ENCODE results near the gene TRAPPC2.

Gene TRAPPC2

DNA sequence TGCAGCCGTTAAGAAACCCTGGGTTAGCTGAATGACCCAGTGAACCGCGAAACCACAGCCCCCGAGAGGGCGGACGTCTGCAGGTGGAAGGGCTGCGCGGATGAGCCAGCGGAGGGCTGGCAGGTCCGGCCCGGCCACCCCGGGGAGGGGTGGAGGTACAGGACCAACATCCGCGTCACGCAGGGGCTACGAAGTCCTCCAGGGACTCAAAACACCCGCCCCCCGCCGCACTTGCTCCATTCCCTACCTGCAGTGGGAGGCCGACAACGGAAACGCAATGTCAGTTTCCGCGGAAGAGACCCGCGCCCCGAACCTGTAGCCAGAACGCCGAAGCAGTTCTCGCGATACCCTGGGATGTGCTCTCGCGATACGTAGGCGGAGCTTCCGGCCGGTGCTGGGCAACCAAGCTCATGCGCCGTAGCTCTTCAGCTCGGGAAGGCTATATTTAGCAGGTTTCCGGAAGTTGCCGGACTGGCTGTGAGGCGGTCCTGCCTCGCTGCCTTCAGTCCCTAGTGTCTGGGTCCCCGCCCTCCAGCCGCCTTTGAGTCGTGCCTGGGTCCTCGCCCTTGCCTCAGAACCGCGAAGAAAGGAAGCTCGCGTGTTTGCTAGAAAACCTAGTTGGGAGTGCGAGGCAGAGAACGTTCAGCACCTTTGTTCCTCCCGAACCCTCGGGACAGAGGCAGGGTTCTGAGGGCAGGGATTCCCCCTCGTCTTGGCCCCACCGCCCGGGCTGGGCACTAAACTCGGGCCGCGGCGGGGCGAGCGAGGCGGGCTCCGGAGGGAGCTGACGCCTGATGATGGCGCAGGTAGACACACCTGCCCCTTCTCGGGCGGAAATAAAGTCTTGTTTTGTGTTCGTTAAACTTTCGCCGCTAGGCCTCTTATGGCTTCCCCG lies at the start of gene TRAPPC2, which contains the start of gene OFD1:
Gene TRAPPC2, minus strand, starts transcription at position 343 of the 895 bp plus-strand sequence. CDS start 14,657 bp downstream, outside the sequence.
Gene OFD1, plus strand, starts transcription at position 471 of the 895 bp plus-strand sequence. Its CDS starts 324 bp downstream, at position 795.
- DNase-seq (ENCODE audit: low read depth), result peak; percentile 68

DNA sequence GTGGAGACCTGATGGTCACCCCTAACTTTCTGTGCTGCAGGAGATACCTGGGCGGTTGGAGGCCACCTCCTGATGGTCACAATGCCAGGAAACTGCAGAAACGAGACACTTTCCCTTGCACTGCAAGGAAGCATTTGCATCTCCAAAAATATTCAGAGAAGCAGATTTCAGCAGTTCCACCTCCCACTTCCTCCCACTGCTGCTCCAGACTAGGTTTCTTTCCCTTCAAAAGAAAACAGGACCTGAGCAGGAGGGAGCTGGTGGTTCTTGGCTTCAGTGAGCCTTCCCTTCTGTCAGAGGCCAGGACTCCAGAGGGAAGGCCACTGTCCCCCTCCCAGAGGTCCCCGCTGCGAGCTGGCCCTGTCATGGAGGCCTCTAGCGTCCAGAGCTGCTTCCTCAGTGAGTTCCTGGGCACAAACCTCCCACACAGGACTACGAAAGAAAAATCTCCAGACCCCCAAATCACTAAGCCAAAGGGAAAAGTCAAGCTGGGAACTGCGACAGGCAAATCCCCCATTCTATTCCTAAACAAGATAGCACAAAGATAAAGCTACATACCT lies 46.5 kb upstream of the TRAPPC2 start:
- no peak for DNase-seq (ENCODE audit: low read depth)

DNA sequence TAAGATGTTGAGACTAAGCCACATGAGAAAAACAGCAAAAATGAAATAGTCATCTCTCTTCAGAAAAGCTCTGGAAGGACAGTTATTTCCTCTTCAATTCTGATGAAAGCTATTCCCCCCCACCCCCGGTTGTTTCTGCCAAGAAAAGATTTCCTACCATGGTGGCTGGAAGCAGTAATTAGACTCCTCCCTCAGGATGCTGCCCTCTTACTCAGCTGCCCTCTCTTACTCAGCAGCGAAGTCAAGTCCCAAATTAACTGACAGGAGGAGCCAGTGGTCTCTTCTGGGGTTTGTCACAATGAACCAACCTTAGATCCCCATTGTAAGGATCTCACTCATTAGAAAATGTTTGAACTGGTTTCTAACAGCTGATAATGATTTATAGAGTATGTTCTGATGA lies 44.5 kb upstream of the TRAPPC2 start:
- no peak for DNase-seq (ENCODE audit: low read depth)

DNA sequence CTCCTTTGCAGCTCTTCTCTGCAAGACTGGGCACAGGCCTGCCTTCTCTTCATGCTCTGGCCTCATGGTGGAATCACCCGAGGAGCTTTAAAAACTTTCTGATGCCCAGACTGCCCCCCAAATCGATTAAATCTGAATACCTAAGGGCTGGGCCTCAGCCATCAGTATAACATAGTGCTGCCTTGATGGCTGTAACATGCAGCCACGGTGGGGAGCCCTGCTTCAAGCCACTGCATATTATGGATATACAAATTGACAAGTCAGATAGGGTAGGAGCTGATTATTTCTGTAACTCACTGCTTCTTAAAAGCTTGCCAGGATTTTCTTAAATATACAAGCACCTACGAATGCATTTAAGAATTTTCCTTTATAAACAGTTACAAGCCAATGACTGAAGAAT lies 42.0 kb upstream of the TRAPPC2 start:
- no peak for DNase-seq (ENCODE audit: low read depth)

DNA sequence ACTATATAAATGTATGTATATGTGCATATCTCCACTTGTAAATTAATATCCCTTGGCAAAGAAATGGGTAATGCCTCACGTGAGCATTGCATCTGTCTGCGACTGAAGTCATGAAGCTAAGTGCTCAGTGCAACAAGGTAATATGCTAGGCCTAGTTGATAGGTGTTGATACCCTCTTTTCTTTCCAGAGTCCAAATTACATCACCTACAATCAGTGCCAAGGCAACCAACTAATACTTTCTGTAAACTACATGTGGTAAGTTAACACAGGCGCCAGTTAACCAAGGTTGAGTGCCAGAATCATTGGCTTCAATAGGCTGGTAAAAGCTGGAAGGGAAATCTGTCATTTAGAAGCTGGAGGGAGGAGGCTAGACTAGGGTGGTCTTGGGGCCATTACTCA lies 41.4 kb upstream of the TRAPPC2 start:
- no peak for DNase-seq (ENCODE audit: low read depth)

DNA sequence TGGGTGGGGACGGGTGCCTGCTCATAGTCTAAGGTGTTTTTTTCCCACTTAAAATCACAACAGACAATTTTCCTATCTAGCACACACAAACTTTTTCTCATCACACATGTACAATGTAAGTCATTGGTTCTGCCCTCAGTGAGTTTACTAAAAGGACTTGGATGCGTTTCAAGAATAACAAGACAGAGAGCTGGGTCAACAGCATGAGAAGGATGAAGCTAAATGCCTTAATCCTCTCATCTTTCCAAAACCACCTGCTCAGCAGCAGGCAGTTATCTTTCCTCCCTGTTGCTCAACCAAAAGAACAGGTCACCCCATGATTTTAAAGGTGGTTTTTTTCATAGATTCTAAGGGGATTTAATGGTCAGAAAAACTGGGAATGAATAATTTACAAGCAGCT lies 40.3 kb upstream of the TRAPPC2 start:
- DNase-seq (ENCODE audit: low read depth), result no peak

DNA sequence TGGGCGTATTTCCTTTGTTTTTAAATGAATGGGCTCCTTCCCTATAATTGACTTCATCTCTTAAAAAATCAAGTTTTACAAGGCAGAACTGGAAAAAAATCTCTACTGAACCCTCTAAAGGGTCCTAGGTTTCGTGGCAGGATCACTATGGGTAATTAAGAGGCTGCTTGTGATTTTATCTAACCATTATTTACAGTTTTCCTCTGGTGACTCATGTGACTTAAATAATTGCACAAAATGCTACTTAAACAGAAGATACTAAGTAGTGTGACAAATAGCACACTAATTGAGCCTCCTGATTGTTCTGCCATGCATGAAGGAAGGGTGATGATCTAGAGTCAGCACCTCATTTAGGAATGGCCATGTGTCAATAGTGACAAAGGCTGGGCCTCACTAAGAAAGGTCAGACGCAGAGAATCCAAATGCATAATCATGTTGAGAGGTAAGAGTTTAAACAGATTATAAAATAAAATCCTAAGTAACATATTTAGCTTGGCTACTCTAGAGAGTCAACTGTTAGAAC lies 35.7 kb upstream of the TRAPPC2 start:
- DNase-seq (ENCODE audit: low read depth), result no peak

DNA sequence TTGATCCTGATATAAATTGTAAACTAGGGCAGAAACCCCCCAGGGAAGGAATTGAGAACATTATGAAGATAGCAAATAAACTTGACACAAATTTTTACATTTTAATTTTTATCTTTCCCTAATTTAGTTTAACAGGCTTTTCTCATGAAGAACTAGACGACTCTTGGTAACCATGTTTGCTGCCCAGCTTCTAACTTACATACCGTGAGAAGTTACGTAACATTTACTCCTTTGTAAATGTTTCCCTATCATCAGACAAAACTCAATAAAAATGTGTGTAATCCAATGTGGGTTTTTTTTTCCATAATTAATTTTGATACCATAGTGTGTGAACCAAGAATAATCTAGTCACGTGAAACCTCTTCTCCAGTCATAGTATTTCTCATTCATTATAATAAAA lies 34.5 kb upstream of the TRAPPC2 start:
- DNase-seq (ENCODE audit: low read depth), result no peak

DNA sequence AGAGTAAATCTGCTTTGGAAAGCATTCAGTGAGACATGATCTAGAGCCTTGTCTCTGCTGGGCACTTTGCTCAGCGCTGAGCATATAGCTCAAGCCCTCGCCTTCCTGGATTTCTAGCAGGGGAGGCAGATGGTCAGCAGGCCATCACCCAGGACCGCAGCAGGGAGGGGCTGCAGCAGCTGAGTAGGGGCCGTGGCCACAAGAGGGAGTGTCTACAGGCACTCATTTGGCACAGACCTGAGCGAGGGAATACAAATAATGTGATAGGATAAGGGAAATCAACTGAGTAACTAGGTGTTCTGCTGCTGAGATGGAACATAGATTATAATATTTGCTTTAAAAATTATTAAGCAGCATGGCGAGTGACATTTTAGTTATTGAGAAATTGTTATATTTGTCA lies 30.3 kb upstream of the TRAPPC2 start:
- DNase-seq (ENCODE audit: low read depth), result no peak

DNA sequence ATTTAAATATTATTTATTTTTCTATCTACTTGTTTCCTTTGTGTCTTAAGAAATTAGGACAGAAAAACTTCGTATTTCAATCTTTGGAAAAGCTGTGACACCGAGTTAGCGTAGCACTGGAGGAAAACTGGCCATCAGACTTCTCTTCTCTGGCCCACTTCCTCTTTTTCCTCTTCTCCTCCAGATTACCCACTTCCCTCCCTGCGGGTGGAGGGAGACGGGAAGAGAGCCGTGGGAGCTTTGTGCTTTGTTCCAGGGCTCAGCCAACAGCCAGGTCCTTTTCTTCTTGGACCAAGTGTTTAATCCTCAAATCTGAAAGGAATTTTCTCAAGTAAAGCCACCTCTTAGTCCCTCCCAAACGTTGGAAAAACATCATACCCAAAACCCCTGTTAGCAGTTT lies 29.9 kb upstream of the TRAPPC2 start:
- DNase-seq (ENCODE audit: low read depth), result no peak

DNA sequence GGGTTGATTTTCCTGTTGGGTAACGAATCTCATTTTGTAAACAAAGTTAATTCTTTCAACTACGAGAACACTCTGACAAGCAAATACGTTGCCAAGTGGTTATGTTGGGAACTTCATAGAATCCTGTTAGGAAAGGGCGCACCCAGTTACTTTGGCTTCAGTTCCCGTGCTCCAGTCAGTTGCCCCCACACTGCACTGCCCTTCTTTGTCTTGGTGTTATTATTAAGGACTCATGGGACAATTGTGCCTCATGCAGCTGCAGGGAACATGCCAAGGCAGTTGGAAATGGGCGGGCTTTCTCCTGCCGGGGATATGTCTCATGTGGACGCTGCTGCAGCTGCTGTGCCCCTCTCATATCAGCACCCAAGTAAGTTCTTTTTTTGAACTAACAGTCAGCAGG lies 29.1 kb upstream of the TRAPPC2 start:
- no peak for DNase-seq (ENCODE audit: low read depth)

DNA sequence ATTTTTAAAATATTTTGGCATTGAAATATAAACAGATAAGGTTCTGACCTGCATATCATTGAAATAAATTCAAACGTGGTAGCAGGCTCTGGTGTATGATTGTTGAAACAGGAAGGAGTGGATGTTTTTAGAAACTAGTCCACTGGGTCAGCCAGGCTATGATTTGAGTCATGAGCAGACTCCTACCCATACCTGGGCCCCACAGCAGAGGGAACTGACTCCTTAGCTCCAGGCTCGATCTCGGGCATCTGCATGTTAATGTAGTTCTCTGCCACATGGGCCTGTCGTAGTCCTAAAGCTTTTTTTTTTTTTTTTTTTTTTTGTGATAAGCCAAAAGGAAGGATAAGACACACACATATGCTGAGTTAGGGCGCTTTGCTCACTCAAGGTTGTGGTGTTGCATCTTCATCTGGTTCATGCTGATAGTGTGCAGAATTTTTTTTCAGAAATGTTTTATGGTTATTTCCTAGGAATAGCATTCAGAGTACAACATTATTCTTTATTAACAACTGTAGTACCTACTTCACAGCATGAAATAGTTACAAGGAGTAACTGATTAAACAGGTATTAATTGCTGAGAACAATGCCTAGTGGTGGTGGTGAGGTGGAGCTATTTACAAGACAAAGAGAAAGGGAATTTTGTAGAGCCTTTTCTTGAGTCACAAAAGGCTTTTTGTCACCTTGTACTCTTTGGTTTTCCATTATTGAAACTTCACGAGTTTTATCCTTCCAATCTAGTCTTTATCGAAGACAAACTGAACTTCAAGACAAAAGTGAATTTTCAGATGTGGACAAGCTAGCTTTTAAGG lies 27.4 kb upstream of the TRAPPC2 start:
- no peak for DNase-seq (ENCODE audit: low read depth)

DNA sequence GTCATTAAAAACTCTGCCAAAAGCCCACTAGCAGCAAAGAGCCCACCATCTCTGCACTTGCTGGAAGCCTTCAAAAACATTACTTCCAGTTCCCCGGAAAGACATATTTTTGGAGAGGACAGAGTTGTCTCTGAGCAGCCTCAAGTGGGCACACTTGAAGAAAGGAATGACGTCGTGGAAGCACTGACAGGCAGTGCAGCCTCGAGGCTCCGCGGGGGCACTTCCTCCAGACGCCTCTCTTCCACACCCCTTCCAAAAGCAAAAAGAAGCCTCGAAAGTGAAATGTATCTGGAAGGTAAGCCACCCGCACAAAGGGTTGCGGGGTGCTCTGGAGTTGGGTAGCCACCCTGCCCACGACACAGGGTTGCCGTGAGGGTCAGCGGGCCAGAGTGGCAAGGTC lies 26.0 kb upstream of the TRAPPC2 start:
- DNase-seq (ENCODE audit: low read depth), result no peak

DNA sequence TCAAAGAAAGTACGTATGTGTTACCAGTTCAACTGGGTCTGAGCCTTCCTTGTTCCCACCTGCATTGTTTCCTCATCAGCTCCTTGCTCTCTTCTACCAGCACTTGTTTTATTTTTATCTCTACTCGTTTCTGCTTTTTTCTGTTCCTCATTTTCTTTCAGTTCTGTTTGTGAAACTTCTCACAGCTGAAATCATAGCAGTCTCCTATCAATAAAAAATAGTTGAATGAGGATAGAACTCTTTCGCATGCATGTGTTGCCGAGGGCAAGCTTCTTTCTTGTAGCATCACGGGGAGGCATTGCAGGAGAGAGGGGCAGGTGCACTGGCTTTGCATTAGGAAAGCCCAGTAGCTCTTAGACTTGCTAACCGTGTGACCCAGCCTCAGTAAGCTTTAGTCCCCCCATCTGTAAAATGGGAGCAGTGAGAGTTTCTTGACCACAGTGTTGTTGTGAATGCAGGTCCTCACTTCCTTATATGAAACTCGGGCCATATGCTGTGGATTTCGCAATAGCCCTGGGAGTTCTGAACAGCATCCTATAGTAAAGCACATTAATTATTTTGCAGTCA lies 24.8 kb upstream of the TRAPPC2 start:
- no peak for DNase-seq (ENCODE audit: low read depth)

DNA sequence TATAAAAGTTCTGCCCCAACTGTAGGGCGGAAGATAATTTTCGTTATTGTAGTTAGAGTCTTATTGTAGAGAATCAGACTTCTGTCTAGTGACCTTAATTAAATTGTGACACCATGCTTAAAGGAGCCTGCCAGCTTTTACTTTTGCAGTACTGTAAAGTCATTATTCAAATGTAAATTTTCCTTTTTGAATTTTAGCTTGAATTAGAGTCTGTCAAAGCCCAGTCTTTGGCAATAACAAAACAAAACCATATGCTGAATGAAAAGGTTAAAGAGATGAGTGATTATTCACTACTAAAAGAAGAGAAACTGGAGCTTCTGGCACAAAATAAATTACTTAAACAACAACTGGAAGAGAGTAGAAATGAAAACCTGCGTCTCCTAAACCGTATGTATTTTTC lies 22.0 kb upstream of the TRAPPC2 start:
- no peak for DNase-seq (ENCODE audit: low read depth)

DNA sequence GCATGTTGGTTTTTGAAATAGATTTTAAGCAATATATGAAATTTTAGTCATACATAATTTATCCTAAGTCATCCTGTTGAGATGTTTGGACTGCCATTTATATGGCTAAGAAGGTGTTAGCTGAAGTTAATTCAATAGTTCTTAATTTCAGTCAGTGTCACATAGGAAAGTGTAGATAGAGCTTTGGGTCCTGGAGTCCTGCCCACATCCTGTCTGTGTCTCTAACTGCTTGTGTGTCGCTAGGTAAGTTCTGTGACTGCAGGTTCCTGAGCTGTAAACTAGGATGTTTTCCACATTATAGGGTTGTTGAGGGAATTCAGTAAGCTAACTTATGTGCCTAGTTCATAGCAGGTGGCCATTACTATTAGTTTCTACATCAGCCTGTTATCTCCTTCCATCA lies 20.8 kb upstream of the TRAPPC2 start:
- no peak for DNase-seq (ENCODE audit: low read depth)

DNA sequence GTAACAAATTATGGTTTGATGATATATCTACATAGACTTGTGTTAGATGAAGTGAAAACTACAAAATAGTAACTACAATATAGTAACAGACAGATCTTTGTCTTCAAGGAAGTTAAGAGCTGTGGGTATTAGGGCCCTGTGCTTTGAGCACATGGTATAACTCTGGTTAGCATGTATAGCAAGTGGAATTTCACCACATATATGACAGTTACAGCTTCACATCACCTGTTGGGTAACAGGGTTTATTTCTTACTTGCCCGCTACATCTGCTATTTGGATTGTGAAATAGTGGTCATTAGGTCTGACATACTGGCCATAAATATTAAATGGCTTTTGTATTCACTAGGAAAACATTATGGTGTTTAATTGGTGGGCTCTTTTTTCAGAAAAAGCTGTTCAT lies 20.3 kb upstream of the TRAPPC2 start:
- no peak for DNase-seq (ENCODE audit: low read depth)

DNA sequence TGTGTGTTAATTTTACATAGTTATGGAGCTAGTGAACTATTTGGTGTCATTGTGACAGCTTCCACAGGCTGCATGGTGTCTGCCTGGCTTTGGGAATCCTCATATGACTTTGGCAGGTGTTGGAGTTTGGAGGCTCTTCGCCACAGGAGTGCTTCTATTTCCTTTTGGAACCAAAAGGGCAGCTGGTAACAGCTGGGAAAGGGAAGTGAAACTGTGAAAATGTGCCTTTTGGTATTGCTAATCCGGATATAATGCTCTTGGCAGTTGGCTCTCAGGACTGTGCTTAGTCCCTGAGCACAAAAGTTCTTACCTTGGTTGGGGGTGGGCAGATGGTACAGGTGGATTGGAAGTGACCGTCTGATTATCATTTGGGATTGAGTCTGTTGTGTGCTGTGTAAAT lies 18.2 kb upstream of the TRAPPC2 start:
- no peak for DNase-seq (ENCODE audit: low read depth)

DNA sequence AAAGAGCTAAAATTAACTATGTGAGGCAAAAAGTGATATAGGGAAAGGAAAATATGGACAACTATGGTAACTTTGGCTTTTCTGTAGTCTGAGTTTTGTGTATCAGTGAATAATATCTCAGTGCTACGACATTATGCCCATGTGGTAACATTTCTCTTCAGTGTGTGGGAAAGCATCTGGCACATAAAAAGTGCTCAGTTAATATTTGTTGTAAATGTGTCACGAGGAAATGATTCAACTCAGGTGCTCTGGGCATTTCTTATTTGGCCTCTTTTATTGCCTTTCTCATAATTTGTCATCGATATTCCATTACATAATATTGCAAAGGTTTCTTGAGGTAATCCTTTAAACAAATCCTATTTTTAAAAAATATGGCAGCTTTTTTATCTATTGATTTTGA lies 17.7 kb upstream of the TRAPPC2 start:
- no peak for DNase-seq (ENCODE audit: low read depth)

DNA sequence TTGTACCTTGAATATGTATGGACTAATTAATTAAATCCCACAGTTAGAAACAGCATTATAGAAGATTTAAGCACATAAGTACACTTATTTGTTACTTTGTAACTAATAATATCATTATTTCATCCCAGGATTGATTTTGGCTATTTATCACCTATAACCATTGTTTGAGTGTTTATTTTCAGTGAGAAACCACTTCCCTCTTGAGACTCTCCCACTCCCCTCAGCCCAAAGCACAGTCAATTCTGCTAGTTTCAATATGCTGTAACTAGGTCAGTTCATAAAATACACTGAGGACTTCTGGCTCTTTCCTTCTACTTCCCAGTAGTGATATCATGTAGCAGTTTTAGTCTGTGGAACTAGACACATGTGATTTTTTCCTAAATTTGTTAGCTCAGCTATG lies 16.4 kb upstream of the TRAPPC2 start:
- DNase-seq (ENCODE audit: low read depth), result no peak

DNA sequence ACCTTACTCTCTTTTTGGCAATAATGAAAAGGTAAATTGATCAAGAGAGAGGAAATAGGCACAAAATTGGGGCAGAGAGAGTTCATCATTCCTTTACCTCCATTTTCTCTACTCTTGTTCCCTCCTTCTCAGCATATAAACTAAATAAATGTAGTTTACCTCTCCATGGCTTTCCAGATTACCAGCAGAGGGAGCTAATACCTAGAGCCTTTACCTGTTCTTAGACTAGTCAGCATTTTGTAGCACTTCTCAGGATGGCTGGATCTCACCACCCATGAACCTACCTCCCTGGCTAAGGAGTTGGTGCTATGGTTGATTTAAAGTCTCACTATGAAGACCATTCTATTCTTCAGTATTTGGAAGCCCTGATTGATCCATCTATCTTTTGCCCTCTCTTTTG lies 15.8 kb upstream of the TRAPPC2 start:
- no peak for DNase-seq (ENCODE audit: low read depth)

DNA sequence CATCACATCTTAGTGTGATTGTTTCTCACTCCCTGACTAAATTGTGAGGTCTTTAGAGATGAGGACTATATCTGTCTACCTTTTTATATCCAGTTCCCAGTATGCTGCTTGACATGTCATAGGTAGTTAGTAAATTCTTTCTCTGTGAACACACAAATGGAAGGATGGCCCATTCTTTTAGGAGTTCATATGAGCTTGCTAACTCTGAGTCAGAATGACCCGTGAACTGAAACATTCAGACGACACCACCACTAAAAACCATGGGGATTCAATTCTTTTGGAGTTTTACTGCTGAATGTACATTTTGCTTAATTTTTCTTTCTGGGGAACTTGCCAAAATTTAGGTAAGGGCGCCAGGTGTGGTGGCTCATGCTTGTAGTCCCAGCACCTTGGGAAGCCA lies 14.1 kb upstream of the TRAPPC2 start:
- no peak for DNase-seq (ENCODE audit: low read depth)
